ENCODE measurements around the gene TP53AIP1.
A peak's percentile ranks its signal among the peaks of the same experiment; 100 is the strongest.

The TP53AIP1 gene

GRCh38 chr11:128942817-128943427 is at the start of gene TP53AIP1:
Gene TP53AIP1 (minus strand): TSS chr11:128942871. CDS start chr11:128937818, 5,053 bp downstream.
- DNase-seq: no peak

GRCh38 chr11:128988242-128988970 is 45.7 kb upstream of the TP53AIP1 start:
- DNase-seq: no peak

- DNase-seq: no peak
Observed at GRCh38 chr11:128985880-128986279, 43.2 kb upstream of the TP53AIP1 start.

- DNase-seq: no peak
Observed at GRCh38 chr11:128983023-128983422, 40.4 kb upstream of the TP53AIP1 start.

GRCh38 chr11:128981254-128981653 is 38.6 kb upstream of the TP53AIP1 start:
- DNase-seq: no peak

GRCh38 chr11:128970598-128971190 is 28.0 kb upstream of the TP53AIP1 start:
- no peak for DNase-seq

GRCh38 chr11:128968916-128969315 is 26.2 kb upstream of the TP53AIP1 start:
- no peak for DNase-seq

GRCh38 chr11:128967578-128967977 is 24.9 kb upstream of the TP53AIP1 start:
- DNase-seq: no peak

- no peak for DNase-seq
Observed at GRCh38 chr11:128965485-128965884, 22.8 kb upstream of the TP53AIP1 start.

- no peak for DNase-seq
Observed at GRCh38 chr11:128964463-128964930, 21.8 kb upstream of the TP53AIP1 start.

- no peak for DNase-seq
Observed at GRCh38 chr11:128963744-128964325, 21.2 kb upstream of the TP53AIP1 start.

- DNase-seq: no peak
Observed at GRCh38 chr11:128962896-128963295, 20.2 kb upstream of the TP53AIP1 start.

GRCh38 chr11:128961645-128962044 is 19.0 kb upstream of the TP53AIP1 start:
- DNase-seq: no peak

GRCh38 chr11:128957202-128957482 is 14.5 kb upstream of the TP53AIP1 start:
- no peak for DNase-seq

- peak in 12 of 51 donors; percentile 9 to 70 (median 26) for DNase-seq
Observed at GRCh38 chr11:128956401-128957201, 13.9 kb upstream of the TP53AIP1 start.

- DNase-seq: no peak
Observed at GRCh38 chr11:128955636-128956035, 13.0 kb upstream of the TP53AIP1 start.

- DNase-seq: no peak
Observed at GRCh38 chr11:128953151-128953550, 10.5 kb upstream of the TP53AIP1 start.

- no peak for DNase-seq
Observed at GRCh38 chr11:128949791-128950454, 7.3 kb upstream of the TP53AIP1 start.

GRCh38 chr11:128948583-128948982 is 5.9 kb upstream of the TP53AIP1 start:
- DNase-seq: no peak

GRCh38 chr11:128947773-128948172 is 5.1 kb upstream of the TP53AIP1 start:
- no peak for DNase-seq

GRCh38 chr11:128946648-128947047 is 4.0 kb upstream of the TP53AIP1 start:
- no peak for DNase-seq

Data from hypothalamus (tissue), 51 donors.